Measurements from ENCODE around the gene KLF5.

Gene KLF5

GRCh38 chr13:73065665-73066340, 7.0 kb downstream of the KLF5 start:
- H3K4me3 ChIP-seq (ENCODE audit: low read length), result no peak overlapping the region
- no peak for TF ChIP-seq ZNF274 (IDR thresholded peaks at IDR 0.05; ENCODE audit: low read depth, low read length)

- TF ChIP-seq ZNF274 (IDR thresholded peaks at IDR 0.05; ENCODE audit: low read depth, low read length), result no peak
- H3K4me3 ChIP-seq (ENCODE audit: low read length), result no peak overlapping the region
Measured at GRCh38 chr13:73069206-73069805, 10.5 kb downstream of the KLF5 start.

- no peak for TF ChIP-seq ZNF274 (IDR thresholded peaks at IDR 0.05; ENCODE audit: low read depth, low read length)
- H3K4me3 ChIP-seq (ENCODE audit: low read length), result no peak overlapping the region
Measured at GRCh38 chr13:73070451-73071098, 11.8 kb downstream of the KLF5 start.

- no peak overlapping the region for H3K4me3 ChIP-seq (ENCODE audit: low read length)
- no peak for TF ChIP-seq ZNF274 (IDR thresholded peaks at IDR 0.05; ENCODE audit: low read depth, low read length)
Measured at GRCh38 chr13:73072239-73072900, 13.6 kb downstream of the KLF5 start.

- no peak overlapping the region for H3K4me3 ChIP-seq (ENCODE audit: low read length)
- no peak for TF ChIP-seq ZNF274 (IDR thresholded peaks at IDR 0.05; ENCODE audit: low read depth, low read length)
Measured at GRCh38 chr13:73073050-73073449, 14.2 kb downstream of the KLF5 start.

- H3K4me3 ChIP-seq (ENCODE audit: low read length), result no peak overlapping the region
- TF ChIP-seq ZNF274 (IDR thresholded peaks at IDR 0.05; ENCODE audit: low read depth, low read length), result no peak
Measured at GRCh38 chr13:73074014-73074413, 15.2 kb downstream of the KLF5 start.

GRCh38 chr13:73074926-73075325, 16.1 kb downstream of the KLF5 start:
- no peak for TF ChIP-seq ZNF274 (IDR thresholded peaks at IDR 0.05; ENCODE audit: low read depth, low read length)
- H3K4me3 ChIP-seq (ENCODE audit: low read length), result no peak overlapping the region

GRCh38 chr13:73075546-73075945, 16.7 kb downstream of the KLF5 start:
- no peak overlapping the region for H3K4me3 ChIP-seq (ENCODE audit: low read length)
- no peak for TF ChIP-seq ZNF274 (IDR thresholded peaks at IDR 0.05; ENCODE audit: low read depth, low read length)

GRCh38 chr13:73075954-73076353, 17.1 kb downstream of the KLF5 start:
- H3K4me3 ChIP-seq (ENCODE audit: low read length), result no peak overlapping the region

GRCh38 chr13:73077865-73078264, 19.1 kb downstream of the KLF5 start:
- no peak overlapping the region for H3K4me3 ChIP-seq (ENCODE audit: low read length)
- TF ChIP-seq ZNF274 (IDR thresholded peaks at IDR 0.05; ENCODE audit: low read depth, low read length), result no peak

More at GRCh38 chr13:73075954-73076353, 17.1 kb downstream of the KLF5 start:
- no peak for TF ChIP-seq ZNF274 (IDR thresholded peaks at IDR 0.05; ENCODE audit: low read depth, low read length)

GRCh38 chr13:73079359-73079758, 20.6 kb downstream of the KLF5 start:
- H3K4me3 ChIP-seq (ENCODE audit: low read length), result no peak overlapping the region
- TF ChIP-seq ZNF274 (IDR thresholded peaks at IDR 0.05; ENCODE audit: low read depth, low read length), result no peak

GRCh38 chr13:73081256-73081915, 22.6 kb downstream of the KLF5 start:
- TF ChIP-seq ZNF274 (IDR thresholded peaks at IDR 0.05; ENCODE audit: low read depth, low read length), result no peak
- H3K4me3 ChIP-seq (ENCODE audit: low read length), result no peak overlapping the region

GRCh38 chr13:73082471-73082870, 23.7 kb downstream of the KLF5 start:
- TF ChIP-seq ZNF274 (IDR thresholded peaks at IDR 0.05; ENCODE audit: low read depth, low read length), result no peak

GRCh38 chr13:73082895-73083294, 24.1 kb downstream of the KLF5 start:
- no peak for TF ChIP-seq ZNF274 (IDR thresholded peaks at IDR 0.05; ENCODE audit: low read depth, low read length)
- no peak overlapping the region for H3K4me3 ChIP-seq (ENCODE audit: low read length)

More at GRCh38 chr13:73082471-73082870, 23.7 kb downstream of the KLF5 start:
- H3K4me3 ChIP-seq (ENCODE audit: low read length), result no peak overlapping the region

Measured in GM08714 (cell line).